ENCODE measurements around the gene ZBTB32. TPM values are rescaled to one million over a fixed set of nuclear protein-coding genes. Genes with fewer than 3 reads are reported as not detected.

Gene ZBTB32
- polyA plus RNA-seq, 12 donors: 0.08 to 0.45 (median 0.33) TPM; not detected in 5

Other genes with a start within 250 kb of the ZBTB32 start
- gene KRTDAP, start 214.1 kb upstream of the ZBTB32 start, polyA plus RNA-seq (ENCODE audit: insufficient read length in 12 of 12): 100 to 1,000 TPM in 2 of 12 donors, 10 to 100 TPM in 1, 1 to 10 TPM in 1, under 1 TPM in 1, not detected in 7; 0.73 to 445 (median 73.3) TPM
- 100 to 1,000 TPM in 1 of 12 donors, 10 to 100 TPM in 2, 1 to 10 TPM in 4, under 1 TPM in 3, not detected in 2; 0.58 to 181 (median 1.2) TPM for gene DMKN, start 190.9 kb upstream of the ZBTB32 start, polyA plus RNA-seq (ENCODE audit: insufficient read length in 12 of 12)
- gene SBSN, start 176.2 kb upstream of the ZBTB32 start, polyA plus RNA-seq (ENCODE audit: insufficient read length in 12 of 12): 10 to 100 TPM in 2 of 12 donors, 1 to 10 TPM in 1, under 1 TPM in 1, not detected in 8; 0.24 to 26.7 (median 8.1) TPM
- gene GAPDHS, start 171.1 kb upstream of the ZBTB32 start, polyA plus RNA-seq (ENCODE audit: insufficient read length in 12 of 12): under 1 TPM in 1 of 12 donors, not detected in 11; 0.12 TPM
- gene TMEM147, start 158.9 kb upstream of the ZBTB32 start, polyA plus RNA-seq (ENCODE audit: insufficient read length in 12 of 12): 10 to 100 TPM in 11 of 12 donors, not detected in 1; 32.3 to 49.5 (median 40.0) TPM
- under 1 TPM in 2 of 12 donors, not detected in 10; 0.21 to 0.26 TPM for gene ATP4A, start 140.9 kb upstream of the ZBTB32 start, polyA plus RNA-seq (ENCODE audit: insufficient read length in 12 of 12)
- gene PMIS2, start 118.4 kb upstream of the ZBTB32 start, polyA plus RNA-seq (ENCODE audit: insufficient read length in 12 of 12): not detected
- 10 to 100 TPM in 8 of 12 donors, 1 to 10 TPM in 3, not detected in 1; 8.9 to 23.8 (median 12.7) TPM for gene HAUS5, start 91.8 kb upstream of the ZBTB32 start, polyA plus RNA-seq (ENCODE audit: insufficient read length in 12 of 12)
- gene RBM42, start 75.5 kb upstream of the ZBTB32 start, polyA plus RNA-seq (ENCODE audit: insufficient read length in 12 of 12): 10 to 100 TPM in 11 of 12 donors, not detected in 1; 27.0 to 60.1 (median 36.9) TPM
- 1 to 10 TPM in 10 of 12 donors, not detected in 2; 1.2 to 4.3 (median 1.9) TPM for gene ETV2, start 62.8 kb upstream of the ZBTB32 start, polyA plus RNA-seq (ENCODE audit: insufficient read length in 12 of 12)
- 100 to 1,000 TPM in 11 of 12 donors, not detected in 1; 201 to 382 (median 272) TPM for gene COX6B1, start 56.2 kb upstream of the ZBTB32 start, polyA plus RNA-seq (ENCODE audit: insufficient read length in 12 of 12)
- gene UPK1A, start 38.0 kb upstream of the ZBTB32 start, polyA plus RNA-seq (ENCODE audit: insufficient read length in 12 of 12): 10 to 100 TPM in 2 of 12 donors, 1 to 10 TPM in 1, under 1 TPM in 2, not detected in 7; 0.16 to 31.4 (median 5.6) TPM
- gene KMT2B, start 13.4 kb downstream of the ZBTB32 start, polyA plus RNA-seq (ENCODE audit: insufficient read length in 12 of 12): 10 to 100 TPM in 11 of 12 donors, not detected in 1; 14.2 to 29.8 (median 19.9) TPM
- 1 to 10 TPM in 10 of 12 donors, not detected in 2; 1.7 to 4.0 (median 3.3) TPM for gene IGFLR1, start 37.9 kb downstream of the ZBTB32 start, polyA plus RNA-seq (ENCODE audit: insufficient read length in 12 of 12)
- gene U2AF1L4, start 40.9 kb downstream of the ZBTB32 start, polyA plus RNA-seq (ENCODE audit: insufficient read length in 12 of 12): 10 to 100 TPM in 11 of 12 donors, not detected in 1; 10.6 to 36.2 (median 13.0) TPM
- gene PSENEN, start 41.1 kb downstream of the ZBTB32 start, polyA plus RNA-seq (ENCODE audit: insufficient read length in 12 of 12): 10 to 100 TPM in 11 of 12 donors, not detected in 1; 30.3 to 54.5 (median 37.3) TPM
- 10 to 100 TPM in 2 of 12 donors, 1 to 10 TPM in 8, not detected in 2; 5.3 to 11.3 (median 9.5) TPM for gene LIN37, start 44.0 kb downstream of the ZBTB32 start, polyA plus RNA-seq (ENCODE audit: insufficient read length in 12 of 12)
- gene HSPB6, start 52.5 kb downstream of the ZBTB32 start, polyA plus RNA-seq (ENCODE audit: insufficient read length in 12 of 12): 1,000 to 10,000 TPM in 1 of 12 donors, 100 to 1,000 TPM in 11; 347 to 1,124 (median 629) TPM
- 10 to 100 TPM in 8 of 12 donors, 1 to 10 TPM in 3, not detected in 1; 7.1 to 30.4 (median 13.7) TPM for gene PROSER3, start 53.6 kb downstream of the ZBTB32 start, polyA plus RNA-seq (ENCODE audit: insufficient read length in 12 of 12)
- gene ARHGAP33, start 71.0 kb downstream of the ZBTB32 start, polyA plus RNA-seq (ENCODE audit: insufficient read length in 12 of 12): 10 to 100 TPM in 11 of 12 donors, not detected in 1; 10.5 to 29.8 (median 15.8) TPM
- under 1 TPM in 1 of 12 donors, not detected in 11; 0.80 TPM for gene PRODH2, start 108.3 kb downstream of the ZBTB32 start, polyA plus RNA-seq (ENCODE audit: insufficient read length in 12 of 12)
- under 1 TPM in 9 of 12 donors, not detected in 3; 0.06 to 0.97 (median 0.29) TPM for gene NPHS1, start 147.9 kb downstream of the ZBTB32 start, polyA plus RNA-seq (ENCODE audit: insufficient read length in 12 of 12)
- gene KIRREL2, start 152.4 kb downstream of the ZBTB32 start, polyA plus RNA-seq (ENCODE audit: insufficient read length in 12 of 12): under 1 TPM in 10 of 12 donors, not detected in 2; 0.18 to 0.55 (median 0.27) TPM
- gene APLP1, start 164.0 kb downstream of the ZBTB32 start, polyA plus RNA-seq (ENCODE audit: insufficient read length in 12 of 12): 10 to 100 TPM in 1 of 12 donors, 1 to 10 TPM in 10, not detected in 1; 3.4 to 33.6 (median 5.8) TPM
- 1 to 10 TPM in 6 of 12 donors, under 1 TPM in 4, not detected in 2; 0.82 to 8.5 (median 1.3) TPM for gene NFKBID, start 196.0 kb downstream of the ZBTB32 start, polyA plus RNA-seq (ENCODE audit: insufficient read length in 12 of 12)
- 1 to 10 TPM in 10 of 12 donors, not detected in 2; 3.1 to 7.7 (median 5.1) TPM for gene HCST, start 198.0 kb downstream of the ZBTB32 start, polyA plus RNA-seq (ENCODE audit: insufficient read length in 12 of 12)
- gene TYROBP, start 203.7 kb downstream of the ZBTB32 start, polyA plus RNA-seq (ENCODE audit: insufficient read length in 12 of 12): 10 to 100 TPM in 11 of 12 donors, not detected in 1; 11.8 to 33.6 (median 12.5) TPM
- 10 to 100 TPM in 1 of 12 donors, 1 to 10 TPM in 10, not detected in 1; 4.2 to 13.9 (median 7.6) TPM for gene LRFN3, start 231.8 kb downstream of the ZBTB32 start, polyA plus RNA-seq (ENCODE audit: insufficient read length in 12 of 12)

Measured in muscle of arm (tissue), 12 donors.